WERI-Rb-1 (cell line): Measurements from ENCODE around the gene TYRP1.

Experiments used
- DNase-seq: peaks from one replicate; pipeline ENCODE4 v3.0.0-alpha.2; 2020
- H3K27ac ChIP-seq: fragments of 250-450 bp; sonication (Bioruptor Pico); 2 replicates; pipeline ENCODE4 v1.5.1; 2020; ENCODE audit warnings: mild to moderate bottlenecking, moderate library complexity
- H3K27me3 ChIP-seq: fragments of 250-450 bp; sonication (Bioruptor Pico); 2 replicates; pipeline ENCODE4 v1.5.1; 2021; ENCODE audit warnings: mild to moderate bottlenecking, low read depth, moderate library complexity; ENCODE audit not compliant: insufficient read depth, severe bottlenecking
- H3K36me3 ChIP-seq: fragments of 250-450 bp; sonication (Bioruptor Pico); 2 replicates; pipeline ENCODE4 v1.5.1; 2020; ENCODE audit warnings: mild to moderate bottlenecking, moderate library complexity
- H3K4me3 ChIP-seq: 2 replicates; pipeline ENCODE4 v1.5.1; 2011; ENCODE audit warnings: low read depth, mild to moderate bottlenecking, control low read depth, low read length
- H3K9me3 ChIP-seq: fragments of 250-450 bp; sonication (Bioruptor Pico); 2 replicates; pipeline ENCODE4 v1.5.1; 2021; ENCODE audit warnings: mild to moderate bottlenecking, moderate library complexity; ENCODE audit not compliant: severe bottlenecking
- CTCF ChIP-seq: IDR thresholded peaks from 2 replicates; pipeline ENCODE4 v1.5.1; 2011; ENCODE audit warnings: low read depth, mild to moderate bottlenecking, control low read depth, inconsistent platforms, low read length

The TYRP1 gene

GRCh38 chr9:12717907-12718306 lies 24.7 kb downstream of the TYRP1 start:
- Histone ChIP-seq H3K27me3 (no peaks in the 10 kb centered on the region), H3K9me3 (no peaks in the 10 kb centered on the region), H3K27ac (no peak overlapping the region), H3K4me3 (no peak overlapping the region), H3K36me3 (no peaks in the 10 kb centered on the region)
- DNase-seq: no peak
- TF ChIP-seq CTCF: no peak

GRCh38 chr9:12718482-12719026 lies 25.4 kb downstream of the TYRP1 start:
- Histone ChIP-seq H3K9me3 (no peaks in the 10 kb centered on the region), H3K4me3 (no peak overlapping the region), H3K27ac (no peak overlapping the region), H3K36me3 (no peaks in the 10 kb centered on the region), H3K27me3 (no peaks in the 10 kb centered on the region)
- TF ChIP-seq CTCF: no peak
- DNase-seq: no peak

- H3K4me3 ChIP-seq: no peak overlapping the region
- H3K9me3 ChIP-seq: no peaks in the 10 kb centered on the region
- no peak overlapping the region for H3K27ac ChIP-seq
- no peaks in the 10 kb centered on the region for H3K27me3 ChIP-seq
- no peaks in the 10 kb centered on the region for H3K36me3 ChIP-seq
- TF ChIP-seq CTCF: no peak
- DNase-seq: no peak
These were observed 26.2 kb downstream of the TYRP1 start for GRCh38 chr9:12719431-12719830.

GRCh38 chr9:12720551-12720950 lies 27.4 kb downstream of the TYRP1 start:
- TF ChIP-seq CTCF: no peak
- Histone ChIP-seq H3K27me3 (no peaks in the 10 kb centered on the region), H3K36me3 (no peaks in the 10 kb centered on the region), H3K4me3 (no peak overlapping the region), H3K9me3 (no peaks in the 10 kb centered on the region), H3K27ac (no peak overlapping the region)
- DNase-seq: no peak

GRCh38 chr9:12722131-12722530 lies 28.9 kb downstream of the TYRP1 start:
- no peak for DNase-seq
- H3K27me3 ChIP-seq: no peaks in the 10 kb centered on the region
- TF ChIP-seq CTCF: no peak
- H3K9me3 ChIP-seq: no peaks in the 10 kb centered on the region
- H3K36me3 ChIP-seq: no peaks in the 10 kb centered on the region
- no peak overlapping the region for H3K27ac ChIP-seq
- no peak overlapping the region for H3K4me3 ChIP-seq

GRCh38 chr9:12723409-12724028 lies 30.3 kb downstream of the TYRP1 start:
- Histone ChIP-seq H3K36me3 (no peaks in the 10 kb centered on the region), H3K4me3 (no peak overlapping the region), H3K9me3 (no peaks in the 10 kb centered on the region), H3K27me3 (no peaks in the 10 kb centered on the region), H3K27ac (no peak overlapping the region)
- peak; percentile 16; the same call in 1 of the 2 replicates for TF ChIP-seq CTCF
- no peak for DNase-seq
